Right lobe of liver (tissue), 6 donors: ENCODE data around the gene KCNK13. TPM values are rescaled to one million over a fixed set of nuclear protein-coding genes. Genes with fewer than 3 reads are reported as not detected.

Experiments used
- ATAC-seq, 4 donors: fragments of 200-7000 bp; cut with Tn5 transposase; one replicate each; pipeline ENCODE4 v1.9.1; 2020; ENCODE audit warnings: mild to moderate bottlenecking in 4 of 4, moderate library complexity in 4 of 4
- DNase-seq, 3 donors: peaks; one replicate each; pipeline ENCODE4 v3.0.0-alpha.2; 2020
- H3K27ac ChIP-seq, 3 donors: fragments of 200-600 bp; one replicate each; pipeline ENCODE4 v1.8.0; 2022
- H3K27me3 ChIP-seq, 2 donors: fragments of 200-600 bp; one replicate each; pipeline ENCODE4 v1.8.0; 2022
- H3K36me3 ChIP-seq, 4 donors: fragments of 200-600 bp; sonication (generic) in 1 of 4; one replicate each; pipeline versions ENCODE4 v1.5.1 to v1.8.0; 2017 to 2022; ENCODE audit warnings: control low read depth in 1 of 4
- H3K4me1 ChIP-seq, 4 donors: fragments of 200-600 bp; sonication (generic) in 1 of 4; one replicate each; pipeline versions ENCODE4 v1.5.1 to v1.8.0; 2017 to 2022; ENCODE audit warnings: control low read depth in 1 of 4
- H3K4me3 ChIP-seq, 3 donors: fragments of 200-600 bp; one replicate each; pipeline ENCODE4 v1.8.0; 2022
- H3K9me3 ChIP-seq, 4 donors: fragments of 200-600 bp; sonication (generic) in 1 of 4; one replicate each; pipeline versions ENCODE4 v1.5.1 to v1.8.0; 2017 to 2022; ENCODE audit warnings: control low read depth in 1 of 4
- CTCF ChIP-seq, 4 donors: fragments of 200-600 bp in 3 of 4; fragments of 450-650 bp in 1 of 4; IDR thresholded peaks; one replicate each; pipeline versions ENCODE4 v1.5.1 to v1.8.0; 2016 to 2022; ENCODE audit warnings: antibody characterized with exemption in 4 of 4, mild to moderate bottlenecking in 2 of 4
- POLR2A ChIP-seq: fragments of 450-650 bp; IDR thresholded peaks from one replicate; pipeline ENCODE4 v1.6.1; 2017; ENCODE audit warnings: antibody characterized with exemption, mild to moderate bottlenecking
- WGBS: methylation state at CpG from one replicate; pipeline ENCODE4 v1.1.6; 2018; ENCODE audit warnings: low coverage, low lambda C conversion rate; ENCODE audit not compliant: insufficient coverage; ENCODE audit errors: missing lambda C conversion rate; 5-methylcytosine and 5-hydroxymethylcytosine counted together
- intact Hi-C, 2 donors: fragments of 100-400 bp; cut with DNase I; formaldehyde crosslinking; loops; one replicate each; pipeline versions ENCODE4 v1.11.2 to v1.14.1; 2022
- long read RNA-seq: library from polyadenylated mRNA; unstranded; transcript quantifications from one replicate; pipeline ENCODE4 v2.0.0, GENCODE V29; 2019
- total RNA-seq, 6 experiments: library from RNA; depleted of rRNA in 2 of 6; stranded (reverse); fragments of >200 nt in 2 of 6; fragmentation: NEBNext Ultra II Directional in 3 of 6; extraction: Animal tissue kit (Norgen Biotek cat#: 25700) in 3 of 6; gene quantifications; one replicate each; pipeline versions ENCODE4 v1.1.0 to v1.2.4, GENCODE V29; 2016 to 2023
- donor health status: DM: no; HTN: yes; CAD: no.
- donor health status: DM: no; HTN: no; CAD: no.
- donor health status: DM: no; HTN: no; CAD: no.
- donor health status: DM: no; HTN: yes; CAD: no.
- donor health status: DM: no; HTN: yes; CAD: no.

KCNK13 gene
- total RNA-seq = 1 to 10 TPM in 1 of 6 experiments, under 1 TPM in 5; 0.30 to 1.2 (median 0.36) TPM
- long read RNA-seq, partial matches to known transcripts = 0 of 1 reads
- long read RNA-seq, other reads (novel, unspliced or antisense) = 1 of 1 reads

GRCh38 chr14:90061685-90062126 lies at the start of gene KCNK13:
KCNK13 (plus strand) TSS chr14:90061994; CDS start chr14:90062206, 212 bp downstream.
- TF ChIP-seq CTCF (IDR thresholded peaks at IDR 0.05) (no peak), POLR2A (no peak)
- peak within 1 kb of the TSS; percentile 37 to 49 (median 39) for H3K4me3 ChIP-seq
- no peak within 1 kb of the TSS for H3K27ac ChIP-seq
- peak; percentile 9 to 39 (median 16) for ATAC-seq
- peaks cover 0 to 12% of the 10 kb centered on the region in 2 donors for H3K27me3 ChIP-seq
- peak in 1 of 3 donors; percentile 40 for DNase-seq
- WGBS = 2% methylated on average over 18 of the region's 52 CpGs
- H3K36me3 ChIP-seq = no peaks in the 10 kb centered on the region
- intact Hi-C loops = no loop called here
- peaks cover 0 to 26% (median 0%) of the 10 kb centered on the region in 4 donors for H3K4me1 ChIP-seq
- no peaks in the 10 kb centered on the region for H3K9me3 ChIP-seq

GRCh38 chr14:90017371-90017770 lies 44.4 kb upstream of the KCNK13 start:
- ATAC-seq = no peak
- TF ChIP-seq POLR2A (no peak), CTCF (IDR thresholded peaks at IDR 0.05) (no peak)
- H3K4me1 ChIP-seq = no peaks in the 10 kb centered on the region
- no peaks in the 10 kb centered on the region for H3K9me3 ChIP-seq
- intact Hi-C loops = no loop called here
- H3K4me3 ChIP-seq = no peak overlapping the region
- no peaks in the 10 kb centered on the region for H3K36me3 ChIP-seq
- no peak overlapping the region for H3K27ac ChIP-seq
- WGBS = 95% methylated on average over 4 of the region's 4 CpGs
- no peak for DNase-seq
- no peaks in the 10 kb centered on the region for H3K27me3 ChIP-seq

GRCh38 chr14:90019824-90020523 lies 41.8 kb upstream of the KCNK13 start:
- 89% methylated on average over 10 of the region's 11 CpGs for WGBS
- H3K36me3 ChIP-seq = no peaks in the 10 kb centered on the region
- DNase-seq (no peak), ATAC-seq (no peak)
- TF ChIP-seq POLR2A (no peak), CTCF (IDR thresholded peaks at IDR 0.05) (no peak)
- H3K9me3 ChIP-seq = no peaks in the 10 kb centered on the region
- no peak overlapping the region for H3K4me3 ChIP-seq
- no peaks in the 10 kb centered on the region for H3K27me3 ChIP-seq
- intact Hi-C loops = no loop called here
- H3K27ac ChIP-seq = no peak overlapping the region
- no peaks in the 10 kb centered on the region for H3K4me1 ChIP-seq

GRCh38 chr14:90023176-90023896 lies 38.5 kb upstream of the KCNK13 start:
- H3K4me3 ChIP-seq = no peak overlapping the region
- ATAC-seq = no peak
- intact Hi-C loops = no loop called here
- H3K27me3 ChIP-seq = no peaks in the 10 kb centered on the region
- no peaks in the 10 kb centered on the region for H3K9me3 ChIP-seq
- no peaks in the 10 kb centered on the region for H3K36me3 ChIP-seq
- WGBS = 81% methylated on average over 7 of the region's 7 CpGs
- DNase-seq = no peak
- H3K27ac ChIP-seq = no peak overlapping the region
- TF ChIP-seq CTCF (IDR thresholded peaks at IDR 0.05) = no peak
- H3K4me1 ChIP-seq = no peaks in the 10 kb centered on the region
